ENCODE data around the gene ZNF532.

- TF ChIP-seq CTCF (IDR thresholded peaks at IDR 0.05) (no peak), ZFX (IDR thresholded peaks at IDR 0.05; ENCODE audit: borderline replicate concordance) (no peak)
Measured at GRCh38 chr18:58990720-58991119, 126.0 kb downstream of the ZNF532 start.
